ENCODE data around the gene SIGLEC1.

DNA sequence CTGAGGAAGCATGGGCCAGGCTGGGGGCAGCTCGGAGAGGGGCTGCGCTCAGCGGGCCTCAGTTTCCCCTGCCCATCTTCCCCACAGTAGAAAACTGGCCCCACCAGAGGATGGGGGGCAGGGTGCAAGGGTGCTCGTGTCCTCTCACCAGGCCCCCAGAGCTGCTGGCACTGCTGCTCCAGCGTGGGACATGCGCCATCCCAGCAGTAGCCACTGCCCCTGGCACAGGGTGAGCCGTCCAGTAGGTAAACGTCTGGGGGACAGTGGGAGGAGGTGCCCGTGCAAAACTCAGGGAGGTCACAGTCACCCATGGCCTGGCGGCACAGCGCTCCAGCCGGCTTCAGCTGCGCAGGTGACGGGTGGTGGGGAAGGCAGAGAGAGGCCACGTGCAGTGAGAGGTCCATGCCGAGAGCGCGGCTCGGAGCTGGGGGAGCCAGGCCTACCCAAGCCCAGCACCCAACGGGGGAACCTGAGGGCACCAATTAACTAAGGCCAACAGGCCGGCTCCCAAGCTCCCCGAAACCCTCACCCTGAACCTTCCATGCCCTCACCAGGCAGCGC, 40.3 kb downstream of the SIGLEC1 start:
- TF ChIP-seq, protein P1, sequence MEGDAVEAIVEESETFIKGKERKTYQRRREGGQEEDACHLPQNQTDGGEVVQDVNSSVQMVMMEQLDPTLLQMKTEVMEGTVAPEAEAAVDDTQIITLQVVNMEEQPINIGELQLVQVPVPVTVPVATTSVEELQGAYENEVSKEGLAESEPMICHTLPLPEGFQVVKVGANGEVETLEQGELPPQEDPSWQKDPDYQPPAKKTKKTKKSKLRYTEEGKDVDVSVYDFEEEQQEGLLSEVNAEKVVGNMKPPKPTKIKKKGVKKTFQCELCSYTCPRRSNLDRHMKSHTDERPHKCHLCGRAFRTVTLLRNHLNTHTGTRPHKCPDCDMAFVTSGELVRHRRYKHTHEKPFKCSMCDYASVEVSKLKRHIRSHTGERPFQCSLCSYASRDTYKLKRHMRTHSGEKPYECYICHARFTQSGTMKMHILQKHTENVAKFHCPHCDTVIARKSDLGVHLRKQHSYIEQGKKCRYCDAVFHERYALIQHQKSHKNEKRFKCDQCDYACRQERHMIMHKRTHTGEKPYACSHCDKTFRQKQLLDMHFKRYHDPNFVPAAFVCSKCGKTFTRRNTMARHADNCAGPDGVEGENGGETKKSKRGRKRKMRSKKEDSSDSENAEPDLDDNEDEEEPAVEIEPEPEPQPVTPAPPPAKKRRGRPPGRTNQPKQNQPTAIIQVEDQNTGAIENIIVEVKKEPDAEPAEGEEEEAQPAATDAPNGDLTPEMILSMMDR (conservative IDR thresholded peaks at IDR 0.05; ENCODE audit: low read depth, low read length): no peak
- TF ChIP-seq EZH2phosphoT487 (IDR thresholded peaks at IDR 0.05; ENCODE audit: borderline replicate concordance, low read length) (no peak), EZH2 (IDR thresholded peaks at IDR 0.05; ENCODE audit: low read length, unreplicated experiment) (no peak)
